ENCODE data around the gene MRPS11. TPM values are rescaled to one million over a fixed set of nuclear protein-coding genes. Genes with fewer than 3 reads are reported as not detected.
"Not testable (repeated sequence)": the region's sequence is repeated elsewhere in the genome, so short reads cannot be mapped to it uniquely, and the experiment has no call there.

MRPS11 gene
- total RNA-seq, 1 donor from 2014 or later, result 47.0 TPM

- intact Hi-C loops (cut with micrococcal nuclease), result no loop called here
- no peak for TF ChIP-seq CTCF (IDR thresholded peaks at IDR 0.05)
- ChIA-PET CTCF (no interaction called here), POLR2A (no interaction called here)
- no peaks in the 10 kb centered on the region for H3K4me1 Mint-ChIP-seq
- peaks cover 57% of the 10 kb centered on the region for H3K36me3 Mint-ChIP-seq (ENCODE audit: low read depth)
- H3K4me3 Mint-ChIP-seq, result no peak overlapping the region
- no peak for ATAC-seq (ENCODE audit: low read depth)
- H3K27ac Mint-ChIP-seq, result no peak overlapping the region
- H3K9me3 Mint-ChIP-seq, result no peaks in the 10 kb centered on the region
- DNase-seq, result no peak
- no peaks in the 10 kb centered on the region for H3K27me3 Mint-ChIP-seq
These were observed 43.7 kb downstream of the MRPS11 start for GRCh38 chr15:88511161-88511560.

- H3K4me3 Mint-ChIP-seq, result no peak overlapping the region
These were observed 44.6 kb downstream of the MRPS11 start for GRCh38 chr15:88512078-88512477.

GRCh38 chr15:88512601-88513000 is 45.1 kb downstream of the MRPS11 start:
- ATAC-seq (ENCODE audit: low read depth) (no peak), DNase-seq (no peak)
- peaks cover 63% of the 10 kb centered on the region for H3K36me3 Mint-ChIP-seq (ENCODE audit: low read depth)
- intact Hi-C loops (cut with micrococcal nuclease), result no loop called here
- ChIA-PET CTCF (no interaction called here), POLR2A (no interaction called here)
- no peaks in the 10 kb centered on the region for H3K9me3 Mint-ChIP-seq
- H3K4me3 Mint-ChIP-seq, result no peak overlapping the region
- no peaks in the 10 kb centered on the region for H3K27me3 Mint-ChIP-seq
- H3K27ac Mint-ChIP-seq, result no peak overlapping the region
- no peak for TF ChIP-seq CTCF (IDR thresholded peaks at IDR 0.05)
- H3K4me1 Mint-ChIP-seq, result no peaks in the 10 kb centered on the region

More at GRCh38 chr15:88512078-88512477, 44.6 kb downstream of the MRPS11 start:
- Mint-ChIP-seq H3K27me3 (no peaks in the 10 kb centered on the region), H3K36me3 (ENCODE audit: low read depth) (peaks cover 63% of the 10 kb centered on the region), H3K4me1 (no peaks in the 10 kb centered on the region), H3K9me3 (no peaks in the 10 kb centered on the region), H3K27ac (no peak overlapping the region)
- ChIA-PET CTCF (no interaction called here), POLR2A (no interaction called here)
- DNase-seq (no peak), ATAC-seq (ENCODE audit: low read depth) (no peak)
- intact Hi-C loops (cut with micrococcal nuclease), result no loop called here
- TF ChIP-seq CTCF (IDR thresholded peaks at IDR 0.05), result no peak

GRCh38 chr15:88513195-88513594 is 45.7 kb downstream of the MRPS11 start:
- Mint-ChIP-seq H3K27me3 (no peaks in the 10 kb centered on the region), H3K4me3 (no peak overlapping the region), H3K4me1 (no peaks in the 10 kb centered on the region), H3K9me3 (no peaks in the 10 kb centered on the region), H3K36me3 (ENCODE audit: low read depth) (peaks cover 62% of the 10 kb centered on the region), H3K27ac (no peak overlapping the region)
- ChIA-PET CTCF (no interaction called here), POLR2A (no interaction called here)
- ATAC-seq (ENCODE audit: low read depth) (no peak), DNase-seq (no peak)
- no peak for TF ChIP-seq CTCF (IDR thresholded peaks at IDR 0.05)
- intact Hi-C loops (cut with micrococcal nuclease), result no loop called here

GRCh38 chr15:88518903-88519302 is 51.4 kb downstream of the MRPS11 start:
- peaks cover 29% of the 10 kb centered on the region for H3K36me3 Mint-ChIP-seq (ENCODE audit: low read depth)
- intact Hi-C loops (cut with micrococcal nuclease), result no loop called here
- ChIA-PET POLR2A (no interaction called here), CTCF (no interaction called here)
- H3K4me3 Mint-ChIP-seq, result no peak overlapping the region
- DNase-seq, result no peak
- ATAC-seq (ENCODE audit: low read depth), result no peak
- no peak overlapping the region for H3K27ac Mint-ChIP-seq
- H3K27me3 Mint-ChIP-seq, result no peaks in the 10 kb centered on the region
- no peak for TF ChIP-seq CTCF (IDR thresholded peaks at IDR 0.05)
- H3K4me1 Mint-ChIP-seq, result no peaks in the 10 kb centered on the region
- H3K9me3 Mint-ChIP-seq, result no peaks in the 10 kb centered on the region

GRCh38 chr15:88524094-88524493 is 56.6 kb downstream of the MRPS11 start:
- POLR2A ChIA-PET; intact Hi-C loops (cut with micrococcal nuclease); H3K4me1 Mint-ChIP-seq; DNase-seq; CTCF ChIA-PET; H3K9me3 Mint-ChIP-seq; H3K27me3 Mint-ChIP-seq; H3K27ac Mint-ChIP-seq; H3K4me3 Mint-ChIP-seq; ATAC-seq (ENCODE audit: low read depth): not testable (repeated sequence)
- peaks cover 52% of the 10 kb centered on the region for H3K36me3 Mint-ChIP-seq (ENCODE audit: low read depth)
